ENCODE results near the gene PEAK3. TPM values are rescaled to one million over a fixed set of nuclear protein-coding genes. Genes with fewer than 3 reads are reported as not detected.
A peak's percentile ranks its signal among the peaks of the same experiment; 100 is the strongest.

The PEAK3 gene
- total and polyA plus RNA-seq, 3 experiments from 2014 or later = 0.79 TPM; not detected in 2

- ChIA-PET POLR2A (interaction anchor here (1.2 to 7.8 kb wide), 7 partner anchors 11 to 47 kb away, joined by 3 to 73 read pairs (median 12); partner anchors contain the start of genes PEAK3, PLEKHJ1 and SF3A2), CTCF (interaction anchor here (0.7 to 6.8 kb wide), 13 partner anchors 11 to 1028 kb away, joined by 3 to 70 read pairs (median 5); partner anchors contain the start of genes PEAK3, PLEKHJ1, SF3A2 and TIMM13)
- peaks cover 0 to 3% (median 0%) of the 10 kb centered on the region in 5 donors for H3K9me3 Mint-ChIP-seq
- peaks cover 13% of the 10 kb centered on the region for H3K36me3 ChIP-seq (ENCODE audit: insufficient read depth, low read length)
- no peaks in the 10 kb centered on the region for H3K9me3 ChIP-seq (ENCODE audit: low read length)
- peak overlapping the region; percentile 85 to 96 (median 94) for H3K27ac Mint-ChIP-seq
- peak overlapping the region; percentile 84 to 99 (median 89) for H3K4me3 Mint-ChIP-seq
- H3K27ac ChIP-seq (ENCODE audit: low read depth, low read length) = peak overlapping the region; percentile 89
- H3K4me1 ChIP-seq (ENCODE audit: insufficient read depth, low read length) = peaks cover 46% of the 10 kb centered on the region
- no peaks in the 10 kb centered on the region for H3K27me3 ChIP-seq (ENCODE audit: insufficient read depth, low read length, poor library complexity, severe bottlenecking)
- peaks cover 0 to 7% of the 10 kb centered on the region in 2 donors for H3K27me3 Mint-ChIP-seq
- peaks cover 0 to 46% (median 8%) of the 10 kb centered on the region in 3 donors for H3K36me3 Mint-ChIP-seq
- peak in 1 of 5 donors; percentile 38 for DNase-seq
- peaks cover 30 to 45% (median 32%) of the 10 kb centered on the region in 3 donors for H3K4me1 Mint-ChIP-seq
- peak overlapping the region; percentile 60 for H3K4me3 ChIP-seq (ENCODE audit: low read length)
Observed at GRCh38 chr19:2271234-2272103, 10.5 kb downstream of the PEAK3 start.

- H3K4me1 ChIP-seq (ENCODE audit: insufficient read depth, low read length) = peaks cover 46% of the 10 kb centered on the region
- no peaks in the 10 kb centered on the region for H3K9me3 ChIP-seq (ENCODE audit: low read length)
- H3K4me3 Mint-ChIP-seq = peak overlapping the region; percentile 84 to 99 (median 92)
- H3K36me3 ChIP-seq (ENCODE audit: insufficient read depth, low read length) = peaks cover 13% of the 10 kb centered on the region
- H3K4me3 ChIP-seq (ENCODE audit: low read length) = peak overlapping the region; percentile 86
- ChIA-PET POLR2A (interaction anchor here (0.9 to 7.8 kb wide), 12 partner anchors 11 to 388 kb away, joined by 3 to 73 read pairs (median 6); partner anchors contain the start of genes AP3D1, GADD45B, JSRP1 and LSM7), CTCF (interaction anchor here (0.7 to 6.8 kb wide), 9 partner anchors 10 to 1027 kb away, joined by 3 to 70 read pairs (median 5); partner anchors contain the start of genes PLEKHJ1 and SF3A2)
- H3K27ac ChIP-seq (ENCODE audit: low read depth, low read length) = peak overlapping the region; percentile 89
- peaks cover 0 to 45% (median 8%) of the 10 kb centered on the region in 3 donors for H3K36me3 Mint-ChIP-seq
- DNase-seq = peak; percentile 59 to 84 (median 74)
- H3K27me3 Mint-ChIP-seq = peaks cover 0 to 7% of the 10 kb centered on the region in 2 donors
- H3K4me1 Mint-ChIP-seq = peaks cover 32 to 49% (median 32%) of the 10 kb centered on the region in 3 donors
- H3K27me3 ChIP-seq (ENCODE audit: insufficient read depth, low read length, poor library complexity, severe bottlenecking) = no peaks in the 10 kb centered on the region
- peaks cover 0 to 3% (median 0%) of the 10 kb centered on the region in 5 donors for H3K9me3 Mint-ChIP-seq
- H3K27ac Mint-ChIP-seq = peak overlapping the region; percentile 77 to 98 (median 88)
Observed at GRCh38 chr19:2270423-2271233, 11.3 kb downstream of the PEAK3 start.

DNA sequence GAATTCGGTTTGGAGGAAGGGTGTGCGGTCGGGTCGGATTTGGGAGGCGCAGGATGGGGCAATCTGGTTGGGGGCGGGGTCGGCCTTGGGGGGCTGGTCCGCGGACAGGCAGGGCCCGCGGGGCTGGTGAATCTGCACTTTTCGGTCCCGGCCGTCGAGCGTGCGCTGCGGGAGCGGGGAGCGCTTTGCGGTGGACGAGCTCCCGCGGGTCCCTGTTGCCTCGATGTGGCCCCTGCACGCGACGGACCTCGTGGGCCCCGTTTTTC is 11.9 kb downstream of the PEAK3 start:
- DNase-seq = peak in 3 of 5 donors; percentile 28 to 65 (median 51)
- ChIA-PET CTCF (interaction anchor here (1.2 to 6.8 kb wide), 5 partner anchors 10 to 35 kb away, joined by 5 to 70 read pairs (median 20); partner anchors contain the start of genes PLEKHJ1 and SF3A2), POLR2A (interaction anchor here (0.9 to 7.8 kb wide), 10 partner anchors 10 to 388 kb away, joined by 3 to 73 read pairs (median 6); partner anchors contain the start of genes AP3D1, GADD45B, JSRP1 and LSM7)
- peaks cover 13% of the 10 kb centered on the region for H3K36me3 ChIP-seq (ENCODE audit: insufficient read depth, low read length)
- Mint-ChIP-seq H3K4me3 (peak overlapping the region; percentile 84 to 99 (median 92)), H3K9me3 (peaks cover 0 to 3% (median 0%) of the 10 kb centered on the region in 5 donors), H3K36me3 (peaks cover 0 to 43% (median 8%) of the 10 kb centered on the region in 3 donors), H3K27me3 (peaks cover 0 to 7% of the 10 kb centered on the region in 2 donors), H3K27ac (peak overlapping the region; percentile 81 to 98 (median 90)), H3K4me1 (peaks cover 31 to 48% (median 31%) of the 10 kb centered on the region in 3 donors)
- peak overlapping the region; percentile 89 for H3K27ac ChIP-seq (ENCODE audit: low read depth, low read length)
- peaks cover 45% of the 10 kb centered on the region for H3K4me1 ChIP-seq (ENCODE audit: insufficient read depth, low read length)
- no peaks in the 10 kb centered on the region for H3K9me3 ChIP-seq (ENCODE audit: low read length)
- peak overlapping the region; percentile 86 for H3K4me3 ChIP-seq (ENCODE audit: low read length)
- no peaks in the 10 kb centered on the region for H3K27me3 ChIP-seq (ENCODE audit: insufficient read depth, low read length, poor library complexity, severe bottlenecking)

- ChIA-PET POLR2A (interaction anchor here (0.6 to 7.8 kb wide), 11 partner anchors 10 to 387 kb away, joined by 3 to 73 read pairs (median 5); partner anchors contain the start of genes AP3D1, GADD45B, JSRP1 and LSM7), CTCF (interaction anchor here (1.2 to 6.8 kb wide), 5 partner anchors 9 to 35 kb away, joined by 5 to 70 read pairs (median 20); partner anchors contain the start of genes PLEKHJ1 and SF3A2)
- Mint-ChIP-seq H3K27ac (peak overlapping the region; percentile 86 to 98 (median 90)), H3K4me1 (peaks cover 28 to 44% (median 29%) of the 10 kb centered on the region in 3 donors), H3K27me3 (peaks cover 0 to 7% of the 10 kb centered on the region in 2 donors), H3K36me3 (peaks cover 0 to 40% (median 8%) of the 10 kb centered on the region in 3 donors), H3K9me3 (peaks cover 0 to 3% (median 0%) of the 10 kb centered on the region in 5 donors), H3K4me3 (peak overlapping the region; percentile 84 to 99 (median 92))
- Histone ChIP-seq H3K9me3 (ENCODE audit: low read length) (no peaks in the 10 kb centered on the region), H3K4me1 (ENCODE audit: insufficient read depth, low read length) (peaks cover 42% of the 10 kb centered on the region), H3K27me3 (ENCODE audit: insufficient read depth, low read length, poor library complexity, severe bottlenecking) (no peaks in the 10 kb centered on the region), H3K27ac (ENCODE audit: low read depth, low read length) (peak overlapping the region; percentile 89), H3K36me3 (ENCODE audit: insufficient read depth, low read length) (peaks cover 13% of the 10 kb centered on the region), H3K4me3 (ENCODE audit: low read length) (peak overlapping the region; percentile 86)
- peak; percentile 97 to 100 (median 99) for DNase-seq
Observed at GRCh38 chr19:2269244-2270156, 12.5 kb downstream of the PEAK3 start.

DNA sequence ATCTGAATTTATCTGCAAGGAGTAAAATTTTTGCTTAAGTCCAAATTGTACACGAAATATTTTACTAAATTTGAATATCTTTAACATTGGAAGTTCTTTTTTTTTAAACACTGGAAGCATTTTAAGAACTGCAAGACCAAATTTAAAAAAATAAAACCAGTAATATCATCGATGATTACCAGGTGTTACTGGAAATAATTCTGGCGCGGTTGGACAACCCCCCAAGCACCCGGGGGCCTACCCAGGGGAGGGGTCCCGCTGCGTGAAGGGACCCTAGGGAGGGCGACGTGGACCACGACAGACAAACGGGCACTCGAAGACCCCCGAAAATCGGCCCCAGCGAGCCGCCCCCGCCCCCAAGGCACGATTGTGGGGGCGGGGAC is 13.1 kb downstream of the PEAK3 start:
- Histone ChIP-seq H3K9me3 (ENCODE audit: low read length) (no peaks in the 10 kb centered on the region), H3K4me3 (ENCODE audit: low read length) (peak overlapping the region; percentile 68), H3K27me3 (ENCODE audit: insufficient read depth, low read length, poor library complexity, severe bottlenecking) (no peaks in the 10 kb centered on the region), H3K27ac (ENCODE audit: low read depth, low read length) (peak overlapping the region; percentile 62), H3K36me3 (ENCODE audit: insufficient read depth, low read length) (peaks cover 13% of the 10 kb centered on the region), H3K4me1 (ENCODE audit: insufficient read depth, low read length) (peaks cover 36% of the 10 kb centered on the region)
- H3K27ac Mint-ChIP-seq = peak overlapping the region in 6 of 8 donors; percentile 36 to 98 (median 84)
- peaks cover 22 to 38% (median 23%) of the 10 kb centered on the region in 3 donors for H3K4me1 Mint-ChIP-seq
- peaks cover 0 to 3% (median 0%) of the 10 kb centered on the region in 5 donors for H3K9me3 Mint-ChIP-seq
- DNase-seq = no peak
- H3K27me3 Mint-ChIP-seq = peaks cover 0 to 7% of the 10 kb centered on the region in 2 donors
- H3K4me3 Mint-ChIP-seq = peak overlapping the region; percentile 84 to 99 (median 92)
- CTCF ChIA-PET = no interaction called here
- H3K36me3 Mint-ChIP-seq = peaks cover 0 to 34% (median 8%) of the 10 kb centered on the region in 3 donors
- POLR2A ChIA-PET = interaction anchor here (4.6 to 7.8 kb wide), 2 partner anchors 17 to 30 kb away, joined by 21 to 67 read pairs; partner anchors contain the start of gene SF3A2

DNA sequence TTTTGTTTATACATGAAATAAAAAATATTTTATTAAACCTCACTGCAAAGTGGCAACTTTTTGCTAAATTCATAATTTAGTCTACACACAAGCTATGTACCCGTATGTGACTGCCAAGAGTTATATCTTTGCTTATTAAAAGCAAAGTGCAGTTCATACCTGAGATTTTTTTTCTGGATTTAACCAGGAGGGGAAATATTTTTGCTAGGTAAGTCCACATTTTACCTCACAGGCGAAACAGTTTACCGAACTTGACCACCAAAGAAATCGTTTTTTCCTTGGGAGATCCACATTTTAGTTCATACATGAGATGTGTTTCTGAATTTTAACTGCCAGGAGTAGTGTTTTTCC is 13.5 kb downstream of the PEAK3 start:
- Histone ChIP-seq H3K27me3 (ENCODE audit: insufficient read depth, low read length, poor library complexity, severe bottlenecking) (no peaks in the 10 kb centered on the region), H3K4me1 (ENCODE audit: insufficient read depth, low read length) (peaks cover 32% of the 10 kb centered on the region), H3K4me3 (ENCODE audit: low read length) (peak overlapping the region; percentile 68), H3K36me3 (ENCODE audit: insufficient read depth, low read length) (peaks cover 13% of the 10 kb centered on the region), H3K9me3 (ENCODE audit: low read length) (no peaks in the 10 kb centered on the region), H3K27ac (ENCODE audit: low read depth, low read length) (peak overlapping the region; percentile 62)
- POLR2A ChIA-PET = interaction anchor here (4.6 to 7.8 kb wide), 2 partner anchors 16 to 30 kb away, joined by 21 to 67 read pairs; partner anchors contain the start of gene SF3A2
- Mint-ChIP-seq H3K27me3 (peaks cover 0 to 7% of the 10 kb centered on the region in 2 donors), H3K4me1 (peaks cover 18 to 34% (median 19%) of the 10 kb centered on the region in 3 donors), H3K36me3 (peaks cover 0 to 30% (median 8%) of the 10 kb centered on the region in 3 donors), H3K9me3 (peaks cover 0 to 3% (median 0%) of the 10 kb centered on the region in 5 donors), H3K4me3 (peak overlapping the region; percentile 84 to 99 (median 92)), H3K27ac (peak overlapping the region in 4 of 8 donors; percentile 66 to 96 (median 84))
- no peak for DNase-seq
- CTCF ChIA-PET = no interaction called here

Measured in CD8-positive, alpha-beta memory T cell (primary cell).